ENCODE measurements around the gene CYFIP1.

CYFIP1 gene

DNA sequence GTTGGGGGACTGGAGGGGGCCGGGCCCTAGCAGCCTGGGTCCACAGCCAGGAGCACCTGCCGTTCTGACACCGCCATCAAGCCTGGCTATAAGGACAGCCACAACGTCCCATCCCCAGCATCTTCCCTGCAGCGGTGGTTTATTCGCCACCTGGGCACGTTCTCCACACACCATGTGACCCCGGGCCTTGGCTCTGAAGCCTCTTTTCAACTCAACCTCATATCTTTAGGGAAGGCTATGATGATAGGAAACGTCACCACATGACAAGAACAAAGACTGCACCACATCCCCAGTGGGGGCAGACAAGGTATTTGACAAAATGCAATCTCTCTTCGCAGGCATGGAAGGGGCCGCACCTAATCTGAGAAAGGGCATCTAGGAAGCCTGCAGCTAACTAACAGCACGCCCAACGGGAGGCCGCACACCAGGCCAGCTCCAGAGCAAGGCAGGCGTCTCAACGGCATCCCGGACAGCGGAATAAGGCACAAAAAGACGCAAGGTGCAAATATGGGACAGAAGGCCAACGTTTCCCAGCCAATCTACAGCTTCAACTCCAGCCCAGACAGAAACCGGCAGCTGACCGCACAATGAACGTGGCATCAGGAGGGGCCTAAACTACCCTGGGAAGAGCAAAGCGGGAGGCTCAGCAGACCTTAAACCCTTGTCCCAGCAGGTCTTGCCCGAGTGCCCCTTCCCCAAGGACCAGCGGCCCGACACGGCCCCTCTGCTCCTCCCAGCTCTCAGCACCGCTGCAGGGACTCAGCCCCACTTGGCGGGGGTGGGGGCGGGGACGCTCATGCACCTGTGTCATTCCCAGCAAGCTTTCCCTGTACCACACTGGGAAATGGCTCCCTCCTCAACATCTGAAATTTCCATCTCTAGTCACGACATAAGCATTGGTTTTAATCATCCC is 99.8 kb downstream of the CYFIP1 start:
- Histone ChIP-seq H4K8ac (ENCODE audit: low read depth, low read length) (no peak overlapping the region), H2AFZ (ENCODE audit: low read length) (no peak overlapping the region), H3K23ac (ENCODE audit: low read depth, low read length, poor library complexity) (peak overlapping the region; percentile 52), H3K4me2 (ENCODE audit: insufficient read depth, low read length, poor library complexity, severe bottlenecking) (no peak overlapping the region), H3K18ac (ENCODE audit: low read length) (peak overlapping the region; percentile 13), H2BK15ac (ENCODE audit: low read length) (no peak overlapping the region), H3K27ac (replicated peaks; ENCODE audit: low read length) (no peak overlapping the region), H3K79me1 (ENCODE audit: low read depth, low read length) (peaks cover 9% of the 10 kb centered on the region), H2AK5ac (ENCODE audit: low read depth, low read length) (no peak overlapping the region), H3K14ac (ENCODE audit: low read length) (no peak overlapping the region), H4K91ac (ENCODE audit: low read depth, low read length, poor library complexity) (no peak overlapping the region), H2BK12ac (ENCODE audit: low read length) (no peak overlapping the region), H3K9me3 (replicated peaks in 1 of 2; ENCODE audit: control insufficient read depth in 2 of 2, insufficient read depth in 1 of 2, low read depth in 1 of 2, low read length in 2 of 2) (peaks cover 0 to 7% of the 10 kb centered on the region in 2 donors), H3K27me3 (ENCODE audit: control insufficient read depth in 3 of 3, insufficient read depth in 3 of 3, low read depth in 1 of 3, low read length in 3 of 3) (no peaks in the 10 kb centered on the region), H2BK120ac (ENCODE audit: low read depth, low read length) (no peak overlapping the region), H3K9ac (ENCODE audit: low read depth, low read length, poor library complexity) (peak overlapping the region; percentile 53), H3K4me1 (ENCODE audit: control insufficient read depth in 2 of 2, insufficient read depth in 1 of 2, low read depth in 1 of 2, low read length in 2 of 2) (no peaks in the 10 kb centered on the region), H2BK5ac (ENCODE audit: low read length) (peak overlapping the region; percentile 75), H3K36me3 (replicated peaks in 1 of 2; ENCODE audit: control insufficient read depth in 2 of 2, insufficient read depth in 2 of 2, low read length in 2 of 2) (peaks cover 40 to 80% of the 10 kb centered on the region in 2 donors), H3K4ac (ENCODE audit: low read length) (no peak overlapping the region), H3K4me3 (ENCODE audit: low read length in 2 of 2) (peak overlapping the region in 1 of 2 donors; percentile 39)
- DNase-seq (ENCODE audit: low spot score): no peak
- WGBS, 2 donors (ENCODE audit: extremely low coverage in 2 of 2, insufficient read length in 2 of 2, insufficient replicate concordance in 1 of 2): no CpG with 5 or more reads among the region's 33 CpGs

DNA sequence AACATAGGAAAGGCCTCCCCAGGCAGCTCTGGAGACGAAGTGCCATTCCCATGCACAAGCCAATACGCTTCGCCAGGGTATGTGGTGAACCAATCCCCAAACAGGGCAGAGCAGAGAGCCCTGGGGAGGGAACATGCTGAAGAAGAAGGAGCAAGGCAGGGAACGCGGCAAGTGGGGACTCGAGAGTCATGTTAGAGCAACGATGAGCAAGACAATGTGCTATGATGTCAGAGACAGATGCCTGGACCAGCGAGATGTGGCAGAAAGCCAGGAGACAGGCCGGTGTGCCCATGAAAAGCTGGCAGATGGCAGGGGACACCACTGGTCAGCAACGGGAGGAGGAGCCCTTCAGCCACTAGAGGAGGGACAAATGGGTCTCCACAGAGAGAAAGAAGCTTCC is 102.1 kb downstream of the CYFIP1 start:
- WGBS, 2 donors (ENCODE audit: extremely low coverage in 2 of 2, insufficient read length in 2 of 2, insufficient replicate concordance in 1 of 2): no CpG with 5 or more reads among the region's 10 CpGs
- Histone ChIP-seq H3K27ac (replicated peaks; ENCODE audit: low read length) (no peak overlapping the region), H3K79me1 (ENCODE audit: low read depth, low read length) (peaks cover 9% of the 10 kb centered on the region), H2AK5ac (ENCODE audit: low read depth, low read length) (no peak overlapping the region), H2BK12ac (ENCODE audit: low read length) (no peak overlapping the region), H3K36me3 (replicated peaks in 1 of 2; ENCODE audit: control insufficient read depth in 2 of 2, insufficient read depth in 2 of 2, low read length in 2 of 2) (peaks cover 52 to 94% of the 10 kb centered on the region in 2 donors), H3K9ac (ENCODE audit: low read depth, low read length, poor library complexity) (no peak overlapping the region), H3K27me3 (ENCODE audit: control insufficient read depth in 3 of 3, insufficient read depth in 3 of 3, low read depth in 1 of 3, low read length in 3 of 3) (no peaks in the 10 kb centered on the region), H4K91ac (ENCODE audit: low read depth, low read length, poor library complexity) (no peak overlapping the region), H3K4me2 (ENCODE audit: insufficient read depth, low read length, poor library complexity, severe bottlenecking) (no peak overlapping the region), H2BK120ac (ENCODE audit: low read depth, low read length) (no peak overlapping the region), H3K9me3 (replicated peaks in 1 of 2; ENCODE audit: control insufficient read depth in 2 of 2, insufficient read depth in 1 of 2, low read depth in 1 of 2, low read length in 2 of 2) (peaks cover 0 to 7% of the 10 kb centered on the region in 2 donors), H3K23ac (ENCODE audit: low read depth, low read length, poor library complexity) (peak overlapping the region; percentile 35), H3K18ac (ENCODE audit: low read length) (no peak overlapping the region), H2BK15ac (ENCODE audit: low read length) (no peak overlapping the region), H3K14ac (ENCODE audit: low read length) (no peak overlapping the region), H2AFZ (ENCODE audit: low read length) (no peak overlapping the region), H2BK5ac (ENCODE audit: low read length) (no peak overlapping the region), H4K8ac (ENCODE audit: low read depth, low read length) (no peak overlapping the region), H3K4me3 (ENCODE audit: low read length in 2 of 2) (no peak overlapping the region), H3K4ac (ENCODE audit: low read length) (no peak overlapping the region), H3K4me1 (ENCODE audit: control insufficient read depth in 2 of 2, insufficient read depth in 1 of 2, low read depth in 1 of 2, low read length in 2 of 2) (peaks cover 0 to 5% of the 10 kb centered on the region in 2 donors)
- DNase-seq (ENCODE audit: low spot score): no peak

DNA sequence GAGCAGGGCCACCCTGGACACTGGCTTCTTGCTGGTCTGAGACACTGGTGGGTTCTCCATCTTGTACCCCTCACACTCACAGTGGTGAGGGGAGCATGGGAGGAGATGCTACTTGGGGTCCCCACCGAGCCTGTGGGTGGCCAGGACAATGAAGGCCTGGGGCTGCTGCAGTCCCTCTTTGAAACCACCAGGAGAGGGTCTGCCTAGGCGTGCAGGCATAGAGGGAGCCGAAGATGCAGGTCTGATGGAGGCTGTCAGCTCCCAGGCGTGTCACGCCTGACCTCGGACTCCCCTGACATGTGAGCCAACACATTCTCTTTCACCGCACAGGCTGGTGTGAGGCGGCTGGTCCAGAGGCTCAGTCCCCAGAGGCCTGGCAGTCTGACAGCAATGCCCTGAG is 102.6 kb downstream of the CYFIP1 start:
- DNase-seq (ENCODE audit: low spot score): no peak
- Histone ChIP-seq H2BK5ac (ENCODE audit: low read length) (no peak overlapping the region), H3K18ac (ENCODE audit: low read length) (peak overlapping the region; percentile 21), H3K23ac (ENCODE audit: low read depth, low read length, poor library complexity) (no peak overlapping the region), H2BK15ac (ENCODE audit: low read length) (no peak overlapping the region), H3K4me3 (ENCODE audit: low read length in 2 of 2) (no peak overlapping the region), H3K4ac (ENCODE audit: low read length) (no peak overlapping the region), H3K27me3 (ENCODE audit: control insufficient read depth in 3 of 3, insufficient read depth in 3 of 3, low read depth in 1 of 3, low read length in 3 of 3) (no peaks in the 10 kb centered on the region), H3K14ac (ENCODE audit: low read length) (no peak overlapping the region), H3K9me3 (replicated peaks in 1 of 2; ENCODE audit: control insufficient read depth in 2 of 2, insufficient read depth in 1 of 2, low read depth in 1 of 2, low read length in 2 of 2) (peaks cover 0 to 7% of the 10 kb centered on the region in 2 donors), H2BK120ac (ENCODE audit: low read depth, low read length) (no peak overlapping the region), H3K4me1 (ENCODE audit: control insufficient read depth in 2 of 2, insufficient read depth in 1 of 2, low read depth in 1 of 2, low read length in 2 of 2) (peaks cover 0 to 7% of the 10 kb centered on the region in 2 donors), H4K8ac (ENCODE audit: low read depth, low read length) (no peak overlapping the region), H3K27ac (replicated peaks; ENCODE audit: low read length) (no peak overlapping the region), H4K91ac (ENCODE audit: low read depth, low read length, poor library complexity) (no peak overlapping the region), H3K4me2 (ENCODE audit: insufficient read depth, low read length, poor library complexity, severe bottlenecking) (no peak overlapping the region), H3K36me3 (replicated peaks in 1 of 2; ENCODE audit: control insufficient read depth in 2 of 2, insufficient read depth in 2 of 2, low read length in 2 of 2) (peaks cover 53 to 94% of the 10 kb centered on the region in 2 donors), H3K79me1 (ENCODE audit: low read depth, low read length) (peaks cover 9% of the 10 kb centered on the region), H2BK12ac (ENCODE audit: low read length) (no peak overlapping the region), H2AFZ (ENCODE audit: low read length) (no peak overlapping the region), H2AK5ac (ENCODE audit: low read depth, low read length) (no peak overlapping the region), H3K9ac (ENCODE audit: low read depth, low read length, poor library complexity) (no peak overlapping the region)
- no CpG with 5 or more reads among the region's 8 CpGs for WGBS, 2 donors (ENCODE audit: extremely low coverage in 2 of 2, insufficient read length in 2 of 2, insufficient replicate concordance in 1 of 2)

DNA sequence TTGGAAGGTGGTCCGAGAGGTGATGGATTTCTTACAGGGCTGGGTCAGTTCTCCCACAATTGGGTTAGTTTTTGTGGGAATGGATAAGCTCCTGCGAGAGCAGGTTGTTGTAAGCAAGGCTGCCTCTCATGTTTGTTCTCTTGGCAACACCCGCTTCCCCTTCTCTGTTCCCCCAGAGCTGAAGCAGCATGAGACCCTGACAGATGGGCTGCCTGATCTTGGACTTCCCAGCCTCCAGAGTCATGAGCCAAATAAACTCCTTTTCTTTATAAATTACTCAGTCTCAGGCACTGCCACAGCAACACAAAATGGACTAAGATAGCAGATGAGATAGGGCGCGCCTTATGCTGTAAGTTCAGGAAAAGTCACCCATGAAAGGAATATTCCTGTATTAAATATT is 103.1 kb downstream of the CYFIP1 start:
- Histone ChIP-seq H3K36me3 (replicated peaks in 1 of 2; ENCODE audit: control insufficient read depth in 2 of 2, insufficient read depth in 2 of 2, low read length in 2 of 2) (peaks cover 53 to 94% of the 10 kb centered on the region in 2 donors), H3K18ac (ENCODE audit: low read length) (no peak overlapping the region), H3K79me1 (ENCODE audit: low read depth, low read length) (peaks cover 9% of the 10 kb centered on the region), H3K27me3 (ENCODE audit: control insufficient read depth in 3 of 3, insufficient read depth in 3 of 3, low read depth in 1 of 3, low read length in 3 of 3) (no peaks in the 10 kb centered on the region), H3K4ac (ENCODE audit: low read length) (no peak overlapping the region), H3K14ac (ENCODE audit: low read length) (no peak overlapping the region), H3K4me1 (ENCODE audit: control insufficient read depth in 2 of 2, insufficient read depth in 1 of 2, low read depth in 1 of 2, low read length in 2 of 2) (peaks cover 0 to 7% of the 10 kb centered on the region in 2 donors), H2AFZ (ENCODE audit: low read length) (no peak overlapping the region), H3K27ac (replicated peaks; ENCODE audit: low read length) (no peak overlapping the region), H3K4me3 (ENCODE audit: low read length in 2 of 2) (no peak overlapping the region), H2BK12ac (ENCODE audit: low read length) (no peak overlapping the region), H2AK5ac (ENCODE audit: low read depth, low read length) (no peak overlapping the region), H3K23ac (ENCODE audit: low read depth, low read length, poor library complexity) (no peak overlapping the region), H2BK15ac (ENCODE audit: low read length) (no peak overlapping the region), H3K9me3 (replicated peaks in 1 of 2; ENCODE audit: control insufficient read depth in 2 of 2, insufficient read depth in 1 of 2, low read depth in 1 of 2, low read length in 2 of 2) (peaks cover 0 to 7% of the 10 kb centered on the region in 2 donors), H3K4me2 (ENCODE audit: insufficient read depth, low read length, poor library complexity, severe bottlenecking) (no peak overlapping the region), H2BK5ac (ENCODE audit: low read length) (no peak overlapping the region), H2BK120ac (ENCODE audit: low read depth, low read length) (no peak overlapping the region), H3K9ac (ENCODE audit: low read depth, low read length, poor library complexity) (no peak overlapping the region), H4K91ac (ENCODE audit: low read depth, low read length, poor library complexity) (no peak overlapping the region), H4K8ac (ENCODE audit: low read depth, low read length) (no peak overlapping the region)
- WGBS, 2 donors (ENCODE audit: extremely low coverage in 2 of 2, insufficient read length in 2 of 2, insufficient replicate concordance in 1 of 2): no CpG with 5 or more reads among the region's 5 CpGs
- DNase-seq (ENCODE audit: low spot score): no peak

Data from neuronal stem cell (in vitro differentiated cells).